ENCODE measurements around the gene EXOC3L1.

Gene EXOC3L1

DNA sequence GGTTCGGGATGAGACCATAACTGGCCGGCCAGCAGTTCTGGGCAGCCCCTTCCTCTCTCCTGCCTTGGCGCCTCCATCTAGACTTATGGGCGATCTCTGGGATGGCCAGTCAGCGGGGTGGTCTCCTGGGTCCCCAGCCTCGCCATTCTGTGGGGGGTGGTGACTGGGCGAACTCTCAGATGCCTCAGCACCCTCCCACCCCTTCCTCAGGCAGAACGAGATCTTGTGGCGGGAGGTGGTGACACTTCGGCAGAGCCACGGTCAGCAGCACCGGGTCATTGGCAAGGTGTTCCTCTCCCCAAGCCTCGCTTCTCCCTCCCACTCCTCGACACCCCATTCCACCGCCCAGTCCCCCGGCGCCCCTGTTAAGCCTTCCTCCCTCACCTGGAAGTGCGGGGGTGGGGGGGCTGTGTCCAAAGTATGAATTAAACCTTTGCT, 23.8 kb downstream of the EXOC3L1 start:
- Mint-ChIP-seq H3K9me3 (no peaks in the 10 kb centered on the region), H3K4me1 (ENCODE audit: low read depth in 2 of 2) (peaks cover 7 to 20% of the 10 kb centered on the region in 2 donors), H3K36me3 (ENCODE audit: insufficient read depth) (peaks cover 12% of the 10 kb centered on the region), H3K27ac (no peak overlapping the region), H3K27me3 (peaks cover 36 to 76% of the 10 kb centered on the region in 2 donors), H3K4me3 (no peak overlapping the region)
- ATAC-seq (replicated peaks) (no peak), DNase-seq (no peak)

DNA sequence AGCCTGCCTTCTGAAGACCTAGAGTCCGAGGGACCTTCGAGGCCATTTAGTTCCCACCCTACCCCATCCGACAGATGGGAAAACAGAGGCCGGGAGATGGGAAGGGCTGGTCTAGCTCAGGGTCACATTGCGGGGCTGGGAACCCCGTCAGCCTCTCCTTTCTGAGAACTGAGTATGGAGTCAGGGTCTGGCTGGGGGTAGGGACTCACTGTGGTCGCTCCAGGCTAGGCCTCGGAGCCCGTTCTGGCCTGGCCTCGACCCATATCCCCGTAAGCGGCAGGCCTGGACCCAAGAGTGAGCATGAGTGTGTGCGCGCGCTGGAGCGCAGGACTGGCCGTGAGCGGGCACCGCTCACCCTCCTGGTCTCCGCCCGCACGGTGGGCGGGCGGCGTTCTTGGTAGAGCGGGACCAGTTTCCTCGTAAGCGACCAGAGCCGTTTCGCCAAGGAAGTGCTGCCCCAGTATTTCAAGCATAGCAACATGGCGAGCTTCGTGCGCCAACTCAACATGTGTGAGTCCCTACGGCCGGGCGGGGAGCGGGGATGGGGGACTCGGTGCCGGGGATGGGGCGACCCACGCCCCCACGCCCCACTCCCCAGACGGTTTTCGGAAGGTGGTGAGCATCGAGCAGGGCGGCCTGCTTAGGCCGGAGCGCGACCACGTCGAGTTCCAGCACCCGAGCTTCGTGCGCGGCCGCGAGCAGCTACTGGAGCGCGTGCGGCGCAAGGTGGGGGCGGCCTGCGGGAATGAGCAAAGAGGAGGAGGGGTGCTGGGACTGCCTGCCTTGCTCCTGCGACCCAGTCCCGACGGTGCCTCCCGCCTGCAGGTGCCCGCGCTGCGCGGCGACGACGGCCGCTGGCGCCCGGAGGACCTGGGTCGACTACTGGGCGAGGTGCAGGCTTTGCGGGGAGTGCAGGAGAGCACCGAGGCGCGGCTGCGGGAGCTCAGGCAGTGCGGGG, 24.5 kb downstream of the EXOC3L1 start:
- Mint-ChIP-seq H3K27me3 (peaks cover 36 to 77% of the 10 kb centered on the region in 2 donors), H3K36me3 (ENCODE audit: insufficient read depth) (peaks cover 19% of the 10 kb centered on the region), H3K4me3 (peak overlapping the region; percentile 37 to 43), H3K9me3 (no peaks in the 10 kb centered on the region), H3K4me1 (ENCODE audit: low read depth in 2 of 2) (peaks cover 10 to 24% of the 10 kb centered on the region in 2 donors), H3K27ac (no peak overlapping the region)
- no peak for DNase-seq
- no peak for ATAC-seq (replicated peaks)

DNA sequence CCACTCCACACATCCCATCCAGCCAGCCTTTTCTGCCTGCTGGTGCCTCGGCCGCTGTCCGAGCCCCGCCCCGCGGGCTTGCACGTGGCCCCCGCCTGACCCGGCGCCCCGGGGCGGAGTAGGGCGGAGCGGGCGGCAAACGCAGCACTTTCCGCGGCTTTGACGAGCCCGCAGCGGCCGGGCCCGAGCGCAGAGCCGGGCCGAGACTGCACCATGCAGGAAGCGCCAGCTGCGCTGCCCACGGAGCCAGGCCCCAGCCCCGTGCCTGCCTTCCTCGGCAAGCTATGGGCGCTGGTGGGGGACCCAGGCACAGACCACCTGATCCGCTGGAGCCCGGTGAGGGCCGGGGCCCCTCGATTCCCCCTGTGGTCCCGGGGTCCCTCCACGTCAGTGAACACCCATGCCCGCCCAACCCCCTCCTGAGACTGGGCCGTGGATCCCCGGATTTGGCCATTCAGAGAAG, 25.3 kb downstream of the EXOC3L1 start, which contains the start of gene HSF4:
HSF4 (plus strand) TSS at position 147 of the 463 bp plus-strand sequence; CDS start at position 214, 67 bp downstream.
- Mint-ChIP-seq H3K4me3 (peak within 1 kb of the TSS; percentile 54 to 65), H3K27me3 (peaks cover 30 to 70% of the 10 kb centered on the region in 2 donors), H3K9me3 (no peaks in the 10 kb centered on the region), H3K4me1 (ENCODE audit: low read depth in 2 of 2) (peaks cover 4 to 20% of the 10 kb centered on the region in 2 donors), H3K27ac (peak within 1 kb of the TSS in 1 of 2 donors; percentile 17), H3K36me3 (ENCODE audit: insufficient read depth) (peaks cover 21% of the 10 kb centered on the region)
- ATAC-seq (replicated peaks) (no peak), DNase-seq (no peak)

GRCh38 chr16:67163999-67164558, 25.9 kb downstream of the EXOC3L1 start:
- ATAC-seq (replicated peaks) (no peak), DNase-seq (no peak)
- Mint-ChIP-seq H3K27ac (peak overlapping the region in 1 of 2 donors; percentile 17), H3K9me3 (no peaks in the 10 kb centered on the region), H3K27me3 (peaks cover 30 to 65% of the 10 kb centered on the region in 2 donors), H3K36me3 (ENCODE audit: insufficient read depth) (peaks cover 27% of the 10 kb centered on the region), H3K4me3 (peak overlapping the region; percentile 54 to 65), H3K4me1 (ENCODE audit: low read depth in 2 of 2) (peaks cover 3 to 21% of the 10 kb centered on the region in 2 donors)

DNA sequence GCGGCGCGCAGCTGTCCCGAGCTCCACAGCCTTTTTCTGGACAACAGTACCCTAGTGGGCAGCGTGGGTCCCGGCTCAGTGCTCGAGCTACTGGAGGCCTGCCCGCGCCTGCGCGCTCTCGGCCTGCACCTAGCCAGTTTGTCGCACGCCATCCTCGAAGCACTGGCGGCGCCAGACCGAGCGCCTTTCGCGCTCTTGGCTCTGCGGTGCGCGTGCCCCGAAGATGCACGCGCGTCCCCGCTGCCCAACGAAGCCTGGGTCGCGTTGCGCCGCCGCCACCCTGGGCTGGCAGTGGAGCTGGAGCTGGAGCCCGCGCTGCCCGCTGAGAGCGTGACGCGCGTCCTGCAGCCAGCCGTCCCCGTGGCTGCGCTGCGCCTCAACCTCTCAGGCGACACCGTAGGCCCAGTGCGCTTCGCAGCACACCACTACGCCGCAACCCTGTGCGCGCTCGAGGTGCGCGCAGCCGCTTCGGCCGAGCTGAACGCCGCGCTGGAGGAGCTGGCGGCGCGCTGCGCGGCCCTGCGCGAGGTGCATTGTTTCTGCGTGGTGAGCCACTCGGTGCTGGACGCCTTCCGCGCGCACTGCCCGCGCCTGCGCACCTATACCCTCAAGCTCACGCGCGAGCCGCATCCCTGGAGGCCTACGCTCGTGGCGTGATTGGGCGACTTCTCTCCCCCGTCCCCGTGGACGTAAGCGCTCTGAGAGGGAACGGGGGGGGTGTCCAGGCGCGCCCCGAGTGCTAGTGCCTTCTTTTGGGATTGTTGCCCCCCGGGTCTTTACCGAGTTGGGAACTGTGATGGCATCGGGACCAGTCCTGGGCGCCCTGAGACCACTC, 26.6 kb downstream of the EXOC3L1 start:
- Mint-ChIP-seq H3K27ac (no peak overlapping the region), H3K27me3 (peaks cover 27 to 58% of the 10 kb centered on the region in 2 donors), H3K9me3 (no peaks in the 10 kb centered on the region), H3K4me3 (peak overlapping the region; percentile 54 to 65), H3K4me1 (ENCODE audit: low read depth in 2 of 2) (peaks cover 10 to 28% of the 10 kb centered on the region in 2 donors), H3K36me3 (ENCODE audit: insufficient read depth) (peaks cover 31% of the 10 kb centered on the region)
- DNase-seq (peak in 1 of 3 experiments; percentile 34), ATAC-seq (replicated peaks) (peak; percentile 1)

DNA sequence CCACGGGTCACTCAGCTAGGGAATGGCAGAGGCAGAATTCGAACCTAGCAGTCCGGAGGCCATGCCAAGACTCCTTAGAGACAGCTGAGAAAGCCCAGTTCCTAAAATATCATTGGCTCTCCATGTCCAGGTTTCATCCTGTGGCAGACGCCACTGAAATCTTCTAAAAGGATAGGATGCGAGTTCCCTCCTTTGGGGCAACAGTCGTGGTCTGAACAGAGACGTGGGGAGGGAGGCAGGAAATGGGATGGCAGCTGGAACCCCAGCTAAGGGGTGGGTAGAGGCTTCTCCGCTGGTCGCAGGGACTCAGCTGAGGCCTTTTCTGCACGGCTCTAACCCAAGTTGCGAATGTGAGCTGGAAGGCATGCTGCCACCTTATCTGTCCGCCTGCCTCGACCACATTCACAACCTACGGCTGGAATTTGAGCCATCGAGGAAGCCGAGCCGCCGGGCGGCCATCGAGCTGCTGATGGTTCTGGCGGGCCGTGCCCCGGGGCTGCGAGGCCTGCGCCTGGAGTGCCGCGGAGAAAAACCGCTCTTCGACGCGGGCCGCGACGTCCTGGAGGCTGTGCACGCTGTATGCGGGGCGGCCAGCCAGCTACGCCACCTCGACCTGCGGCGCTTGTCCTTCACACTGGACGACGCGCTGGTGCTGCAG, 27.3 kb downstream of the EXOC3L1 start:
- H3K27me3 Mint-ChIP-seq: peaks cover 22 to 50% of the 10 kb centered on the region in 2 donors
- H3K4me1 Mint-ChIP-seq (ENCODE audit: low read depth in 2 of 2): peaks cover 17 to 35% of the 10 kb centered on the region in 2 donors
- H3K36me3 Mint-ChIP-seq (ENCODE audit: insufficient read depth): peaks cover 36% of the 10 kb centered on the region
- H3K27ac Mint-ChIP-seq: no peak overlapping the region
- ATAC-seq (replicated peaks) (no peak), DNase-seq (no peak)
- H3K9me3 Mint-ChIP-seq: no peaks in the 10 kb centered on the region
- H3K4me3 Mint-ChIP-seq: peak overlapping the region in 1 of 2 donors; percentile 34

- no peak for DNase-seq
- H3K4me3 Mint-ChIP-seq: peak overlapping the region in 1 of 2 donors; percentile 79
Observed at GRCh38 chr16:67161595-67162058, 28.3 kb downstream of the EXOC3L1 start.

GRCh38 chr16:67158637-67159600, 31.0 kb downstream of the EXOC3L1 start:
- Mint-ChIP-seq H3K27me3 (peaks cover 4 to 19% of the 10 kb centered on the region in 2 donors), H3K9me3 (no peaks in the 10 kb centered on the region), H3K4me1 (ENCODE audit: low read depth in 2 of 2) (peaks cover 38 to 47% of the 10 kb centered on the region in 2 donors), H3K27ac (peak overlapping the region; percentile 97 to 98), H3K4me3 (peak overlapping the region; percentile 79 to 87), H3K36me3 (ENCODE audit: insufficient read depth) (peaks cover 48% of the 10 kb centered on the region)
- DNase-seq (peak; percentile 67 to 74 (median 73)), ATAC-seq (replicated peaks) (peak; percentile 51)

More at GRCh38 chr16:67161595-67162058, 28.3 kb downstream of the EXOC3L1 start:
- no peak overlapping the region for H3K27ac Mint-ChIP-seq
- peaks cover 39% of the 10 kb centered on the region for H3K36me3 Mint-ChIP-seq (ENCODE audit: insufficient read depth)
- H3K27me3 Mint-ChIP-seq: peaks cover 18 to 40% of the 10 kb centered on the region in 2 donors
- peaks cover 26 to 43% of the 10 kb centered on the region in 2 donors for H3K4me1 Mint-ChIP-seq (ENCODE audit: low read depth in 2 of 2)
- no peak for ATAC-seq (replicated peaks)
- no peaks in the 10 kb centered on the region for H3K9me3 Mint-ChIP-seq

DNA sequence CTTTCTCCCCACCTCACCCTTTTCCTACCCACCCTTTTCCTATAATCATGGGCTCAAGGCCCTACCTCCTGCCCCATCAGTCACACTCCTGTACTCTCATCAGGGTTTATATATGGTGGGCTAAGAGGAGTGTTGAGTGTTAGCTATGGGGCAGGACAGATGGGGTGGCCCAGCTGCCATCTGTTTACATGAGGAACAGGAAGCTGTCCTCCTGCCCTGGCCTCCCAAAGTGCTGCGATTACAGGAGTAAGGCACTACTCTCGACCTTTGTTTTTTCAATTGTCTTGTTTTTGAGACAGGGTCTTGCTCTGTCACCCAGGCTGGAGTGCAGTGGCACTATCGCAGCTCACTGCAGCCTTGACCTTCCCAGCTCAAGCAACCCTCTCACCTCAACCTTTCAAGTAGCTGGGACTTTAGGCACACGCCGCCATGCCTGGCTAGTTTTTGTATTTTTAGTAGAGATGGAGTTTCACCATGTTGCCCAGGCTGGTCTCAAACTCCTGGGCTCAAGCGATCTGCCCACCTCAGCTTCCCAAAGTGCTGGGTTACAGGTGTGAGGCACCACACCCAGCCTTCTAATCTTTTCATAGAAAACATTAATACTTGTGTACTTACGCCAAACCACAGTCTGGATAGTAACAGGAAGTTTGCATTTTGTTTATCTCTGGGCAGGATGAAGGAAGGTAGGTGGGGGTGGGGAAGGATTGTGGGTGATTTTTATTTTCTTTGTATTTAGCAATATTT, 31.9 kb downstream of the EXOC3L1 start:
- H3K4me3 Mint-ChIP-seq: peak overlapping the region; percentile 79 to 87
- DNase-seq: no peak
- H3K4me1 Mint-ChIP-seq (ENCODE audit: low read depth in 2 of 2): peaks cover 45 to 52% of the 10 kb centered on the region in 2 donors
- no peaks in the 10 kb centered on the region for H3K9me3 Mint-ChIP-seq
- ATAC-seq (replicated peaks): peak; percentile 8
- peaks cover 53% of the 10 kb centered on the region for H3K36me3 Mint-ChIP-seq (ENCODE audit: insufficient read depth)
- H3K27ac Mint-ChIP-seq: peak overlapping the region; percentile 97 to 98
- H3K27me3 Mint-ChIP-seq: peaks cover 4 to 19% of the 10 kb centered on the region in 2 donors

DNA sequence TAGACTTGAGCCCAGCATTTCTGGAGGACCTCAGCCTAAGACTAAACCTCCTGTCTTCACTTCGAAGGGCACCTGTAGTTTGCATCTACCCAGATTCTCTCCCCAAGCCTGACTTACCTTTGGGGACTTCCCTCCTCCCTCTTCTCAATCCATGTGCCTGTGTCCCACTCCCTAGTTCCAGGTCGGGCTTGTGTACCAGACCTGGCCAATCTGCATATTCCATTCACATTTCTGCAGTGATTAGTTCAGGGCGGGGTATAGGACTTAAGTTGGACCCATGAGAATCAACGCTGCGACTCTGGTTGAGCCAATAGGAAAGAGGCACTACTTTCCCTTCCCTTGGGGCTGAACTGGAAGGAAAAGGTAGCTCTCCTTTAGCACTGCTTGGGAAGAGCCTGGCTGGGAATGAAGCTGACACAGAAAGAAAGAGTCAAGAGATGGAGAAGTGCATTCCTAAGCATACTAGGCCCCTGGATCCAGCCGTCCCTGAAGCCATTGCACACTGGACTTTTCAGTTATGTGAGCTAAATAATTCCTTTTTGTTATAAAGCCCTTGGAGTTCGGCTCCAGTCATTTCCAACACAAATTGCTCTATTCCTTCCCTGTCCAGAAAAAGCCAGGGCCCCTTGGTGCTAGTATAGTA, 32.7 kb downstream of the EXOC3L1 start:
- Mint-ChIP-seq H3K27ac (peak overlapping the region; percentile 97 to 98), H3K9me3 (no peaks in the 10 kb centered on the region), H3K27me3 (peaks cover 4 to 16% of the 10 kb centered on the region in 2 donors), H3K4me3 (peak overlapping the region; percentile 79 to 87), H3K36me3 (ENCODE audit: insufficient read depth) (peaks cover 53% of the 10 kb centered on the region), H3K4me1 (ENCODE audit: low read depth in 2 of 2) (peaks cover 50 to 55% of the 10 kb centered on the region in 2 donors)
- DNase-seq: no peak
- ATAC-seq (replicated peaks): no peak

Data from effector memory CD8-positive, alpha-beta T cell (primary cell).